ENCODE measurements around the gene MEI1.

MEI1 gene

DNA sequence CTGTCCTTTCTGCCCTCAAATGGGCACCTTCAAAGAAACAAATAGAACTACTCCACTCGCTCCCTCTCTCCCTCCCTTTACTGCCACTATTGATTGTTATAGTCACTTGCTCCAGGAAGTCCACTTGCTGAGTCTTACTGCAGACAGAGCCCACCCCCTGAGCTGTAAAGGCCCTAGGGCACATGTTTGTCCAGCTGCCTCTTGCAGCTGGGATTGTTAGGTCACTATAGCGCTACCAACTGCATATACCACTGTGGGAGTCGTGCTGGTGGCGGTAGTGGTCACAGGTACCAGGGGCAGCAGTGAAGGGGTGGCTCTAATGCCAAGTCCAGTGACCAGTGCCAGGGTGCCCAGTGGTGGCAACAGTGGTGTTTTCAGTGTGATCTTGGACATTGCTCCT, 129.2 kb downstream of the MEI1 start:
- Histone ChIP-seq H3K9me3 (ENCODE audit: severe bottlenecking) (no peaks in the 10 kb centered on the region), H3K4me1 (ENCODE audit: insufficient read depth, poor library complexity, severe bottlenecking) (peaks cover 9% of the 10 kb centered on the region), H3K36me3 (ENCODE audit: low read depth) (peaks cover 5% of the 10 kb centered on the region), H3K27ac (ENCODE audit: poor library complexity, severe bottlenecking) (no peak overlapping the region), H3K27me3 (ENCODE audit: insufficient read depth, poor library complexity, severe bottlenecking) (no peaks in the 10 kb centered on the region), H3K4me3 (ENCODE audit: severe bottlenecking) (no peak overlapping the region)
- DNase-seq (ENCODE audit: low spot score) (no peak), ATAC-seq (ENCODE audit: low read depth) (no peak)
- no peak for TF ChIP-seq CTCF (IDR thresholded peaks at IDR 0.05; ENCODE audit: poor library complexity, severe bottlenecking)

DNA sequence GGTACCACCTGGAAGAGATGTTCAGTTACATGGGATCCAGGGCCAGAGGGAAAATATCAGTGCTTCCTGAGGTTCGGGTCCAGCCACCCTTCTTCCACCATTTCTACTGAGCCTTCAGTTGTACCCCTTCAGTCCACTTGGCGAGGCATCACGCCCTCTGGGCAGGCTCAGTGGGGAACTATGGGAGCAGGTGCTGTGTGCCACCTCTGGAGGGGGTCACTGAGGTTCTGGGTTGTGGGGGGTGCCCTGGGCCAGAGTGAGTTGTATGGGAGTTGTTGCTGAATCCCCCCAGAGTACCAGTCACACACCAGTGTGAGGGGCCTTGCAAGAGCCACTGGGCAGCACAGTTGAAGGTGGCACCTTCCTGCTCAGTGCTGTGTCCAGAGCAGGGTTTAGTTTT, 130.9 kb downstream of the MEI1 start:
- no peaks in the 10 kb centered on the region for H3K27me3 ChIP-seq (ENCODE audit: insufficient read depth, poor library complexity, severe bottlenecking)
- DNase-seq (ENCODE audit: low spot score) (no peak), ATAC-seq (ENCODE audit: low read depth) (no peak)
- H3K27ac ChIP-seq (ENCODE audit: poor library complexity, severe bottlenecking), result no peak overlapping the region
- H3K4me3 ChIP-seq (ENCODE audit: severe bottlenecking), result no peak overlapping the region
- no peaks in the 10 kb centered on the region for H3K9me3 ChIP-seq (ENCODE audit: severe bottlenecking)
- H3K4me1 ChIP-seq (ENCODE audit: insufficient read depth, poor library complexity, severe bottlenecking), result peaks cover 16% of the 10 kb centered on the region
- H3K36me3 ChIP-seq (ENCODE audit: low read depth), result peaks cover 10% of the 10 kb centered on the region
- TF ChIP-seq CTCF (IDR thresholded peaks at IDR 0.05; ENCODE audit: poor library complexity, severe bottlenecking), result no peak

DNA sequence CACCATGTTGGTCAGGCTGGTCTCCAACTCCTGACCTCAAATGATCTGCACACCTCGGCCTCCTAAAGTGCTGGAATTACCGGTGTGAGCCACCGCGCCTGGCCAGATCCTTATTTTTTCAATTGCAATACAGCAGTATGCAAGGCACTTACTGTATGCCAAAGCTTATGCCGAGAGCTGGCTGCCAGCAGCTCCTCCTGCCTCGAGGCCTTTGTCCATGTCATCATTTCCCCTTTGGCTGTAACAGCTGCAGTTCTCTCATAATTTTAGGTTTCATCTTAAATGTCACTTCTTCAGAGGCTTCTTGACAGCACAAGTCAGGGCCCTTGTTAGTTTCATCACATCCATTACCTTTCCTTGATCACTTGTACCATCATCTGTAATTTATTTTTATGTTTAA, 132.1 kb downstream of the MEI1 start:
- TF ChIP-seq CTCF (IDR thresholded peaks at IDR 0.05; ENCODE audit: poor library complexity, severe bottlenecking), result no peak
- no peaks in the 10 kb centered on the region for H3K9me3 ChIP-seq (ENCODE audit: severe bottlenecking)
- no peak for DNase-seq (ENCODE audit: low spot score)

GRCh38 chr22:41831828-41832552, 132.7 kb downstream of the MEI1 start:
- Histone ChIP-seq H3K4me3 (ENCODE audit: severe bottlenecking) (peak overlapping the region; percentile 89), H3K27me3 (ENCODE audit: insufficient read depth, poor library complexity, severe bottlenecking) (no peaks in the 10 kb centered on the region), H3K36me3 (ENCODE audit: low read depth) (peaks cover 27% of the 10 kb centered on the region), H3K9me3 (ENCODE audit: severe bottlenecking) (no peaks in the 10 kb centered on the region), H3K4me1 (ENCODE audit: insufficient read depth, poor library complexity, severe bottlenecking) (peaks cover 19% of the 10 kb centered on the region), H3K27ac (ENCODE audit: poor library complexity, severe bottlenecking) (peak overlapping the region; percentile 87)
- DNase-seq (ENCODE audit: low spot score) (no peak), ATAC-seq (ENCODE audit: low read depth) (no peak)
- no peak for TF ChIP-seq CTCF (IDR thresholded peaks at IDR 0.05; ENCODE audit: poor library complexity, severe bottlenecking)

More for the DNA sequence above, 132.1 kb downstream of the MEI1 start:
- H3K27me3 ChIP-seq (ENCODE audit: insufficient read depth, poor library complexity, severe bottlenecking), result no peaks in the 10 kb centered on the region
- H3K4me3 ChIP-seq (ENCODE audit: severe bottlenecking), result no peak overlapping the region
- H3K36me3 ChIP-seq (ENCODE audit: low read depth), result peaks cover 21% of the 10 kb centered on the region
- peaks cover 19% of the 10 kb centered on the region for H3K4me1 ChIP-seq (ENCODE audit: insufficient read depth, poor library complexity, severe bottlenecking)
- no peak for ATAC-seq (ENCODE audit: low read depth)
- peak overlapping the region; percentile 87 for H3K27ac ChIP-seq (ENCODE audit: poor library complexity, severe bottlenecking)

Data from RWPE2 (cell line).